OCI-LY7 (cell line): ENCODE data around the gene ARMH1. TPM values are rescaled to one million over a fixed set of nuclear protein-coding genes. Genes with fewer than 3 reads are reported as not detected.

Experiments used
- BruUV-seq: library from RNA; stranded (reverse); fragments of 400-500 nt; replicated peaks from 2 replicates; lab custom pipeline; 2021; lab: Mats Ljungman, UMichigan
- CTCF ChIA-PET: fragments of 300-600 bp; sonication (Branson Sonifier 250); formaldehyde crosslinking; loops from one replicate; lab custom pipeline; 2022; ENCODE audit warnings: antibody characterized with exemption; ENCODE audit not compliant: unreplicated experiment; lab: Charles Lee
- POLR2A ChIA-PET: fragments of 300-600 bp; sonication (Branson Sonifier 250); formaldehyde crosslinking; loops from one replicate; lab custom pipeline; 2022; ENCODE audit warnings: antibody characterized with exemption; lab: Charles Lee
- DNase-seq: peaks from one replicate; pipeline ENCODE4 v3.0.0-alpha.2; 2015; ENCODE audit warnings: low spot score
- H2AFZ ChIP-seq: fragments of 200-600 bp; sonication (generic), shearing (Covaris generic); 2 replicates; pipeline ENCODE4 v1.6.1; 2014; ENCODE audit warnings: mild to moderate bottlenecking, antibody characterized with exemption, low read length, moderate library complexity
- H3K27ac ChIP-seq: fragments of 200-600 bp; sonication (generic); 2 replicates; pipeline ENCODE4 v1.5.1; 2014; ENCODE audit warnings: mixed run types, low read depth, mild to moderate bottlenecking, moderate library complexity, low read length, inconsistent platforms; ENCODE audit not compliant: poor library complexity, severe bottlenecking
- H3K36me3 ChIP-seq: fragments of 200-600 bp; sonication (generic); 2 replicates; pipeline ENCODE4 v1.6.1; 2014; ENCODE audit warnings: mild to moderate bottlenecking, antibody characterized with exemption, low read length, moderate library complexity, mixed read lengths; ENCODE audit not compliant: insufficient read depth
- H3K4me1 ChIP-seq: fragments of 200-600 bp; sonication (generic); 2 replicates; pipeline ENCODE4 v1.5.1; 2014; ENCODE audit warnings: mild to moderate bottlenecking, low read length; ENCODE audit not compliant: insufficient read depth, poor library complexity, severe bottlenecking
- H3K4me2 ChIP-seq: fragments of 200-600 bp; sonication (generic); 2 replicates; pipeline ENCODE4 v1.6.1; 2014; ENCODE audit warnings: mild to moderate bottlenecking, low read length
- H3K4me3 ChIP-seq: fragments of 200-600 bp; sonication (generic); 2 replicates; pipeline ENCODE4 v1.5.1; 2014; ENCODE audit warnings: mild to moderate bottlenecking, low read depth, low read length; ENCODE audit not compliant: poor library complexity, severe bottlenecking
- H3K79me2 ChIP-seq: fragments of 200-600 bp; sonication (generic); 2 replicates; pipeline ENCODE4 v1.6.1; 2016; ENCODE audit warnings: low read depth, mild to moderate bottlenecking, low read length, moderate library complexity, mixed read lengths; ENCODE audit not compliant: insufficient read depth
- H3K9me2 ChIP-seq: fragments of 200-600 bp; sonication (generic); 2 replicates; pipeline ENCODE4 v1.6.1; 2016; ENCODE audit warnings: mild to moderate bottlenecking, low read length, mixed read lengths; ENCODE audit not compliant: insufficient read depth
- H3K9me3 ChIP-seq: fragments of 200-600 bp; sonication (generic); 2 replicates; pipeline ENCODE4 v1.6.1; 2014; ENCODE audit warnings: mild to moderate bottlenecking, mixed run types, low read length, mixed read lengths
- H4K20me1 ChIP-seq: fragments of 200-600 bp; sonication (generic); 2 replicates; pipeline ENCODE4 v1.6.1; 2014; ENCODE audit warnings: mild to moderate bottlenecking, antibody characterized with exemption, low read length, moderate library complexity, mixed read lengths; ENCODE audit not compliant: insufficient read depth
- CTCF ChIP-seq: fragments of 200-600 bp; sonication (generic); conservative IDR thresholded peaks from 2 replicates; pipeline ENCODE4 v1.5.1; 2014; ENCODE audit warnings: mild to moderate bottlenecking, antibody characterized with exemption, low read length, moderate library complexity, mixed read lengths
- EZH2phosphoT487 ChIP-seq: fragments of 200-600 bp; sonication (generic); IDR thresholded peaks from 2 replicates; pipeline ENCODE4 v1.6.1; 2018; ENCODE audit warnings: low read depth, borderline replicate concordance, mild to moderate bottlenecking, mixed run types, antibody characterized with exemption, low read length, moderate library complexity, mixed read lengths
- intact Hi-C: fragments of 100-400 bp; cut with micrococcal nuclease; formaldehyde crosslinking; loops from one replicate; pipeline ENCODE4 v1.10.0; 2022; ENCODE audit not compliant: unreplicated experiment
- total RNA-seq, 2 experiments: library from RNA; depleted of rRNA in 1 of 2; stranded (reverse); fragments of >200 nt in 1 of 2; shearing (Covaris generic) in 1 of 2; gene quantifications; 2 replicates each; pipeline ENCODE4 v1.2.3, GENCODE V29; 2014 to 2022

The ARMH1 gene
- total RNA-seq, 2 experiments from 2014 or later: 7.8 to 8.9 TPM

GRCh38 chr1:44648529-44649250 is 25.8 kb upstream of the ARMH1 start:
- no peaks in the 10 kb centered on the region for H3K9me3 ChIP-seq
- no peaks in the 10 kb centered on the region for H3K4me1 ChIP-seq
- no TSS peak for BruUV-seq
- ChIA-PET POLR2A (interaction anchor here (1.3 to 1.9 kb wide), 2 partner anchors 10 to 14 kb away, joined by 4 to 5 read pairs; no protein-coding TSS in a partner anchor), CTCF (no interaction called here)
- H4K20me1 ChIP-seq: no peaks in the 10 kb centered on the region
- H3K4me2 ChIP-seq: no peak overlapping the region
- no peak overlapping the region for H2AFZ ChIP-seq
- peaks cover 80% of the 10 kb centered on the region for H3K36me3 ChIP-seq
- no peak overlapping the region for H3K27ac ChIP-seq
- intact Hi-C loops: no loop called here
- no peaks in the 10 kb centered on the region for H3K79me2 ChIP-seq
- no peak for DNase-seq
- TF ChIP-seq EZH2phosphoT487 (no peak), CTCF (no peak)
- no peak overlapping the region for H3K4me3 ChIP-seq
- H3K9me2 ChIP-seq: no peaks in the 10 kb centered on the region

GRCh38 chr1:44649788-44650158 is 24.7 kb upstream of the ARMH1 start:
- CTCF ChIA-PET: no interaction called here
- H2AFZ ChIP-seq: no peak overlapping the region
- BruUV-seq: no TSS peak
- H4K20me1 ChIP-seq: no peaks in the 10 kb centered on the region
- POLR2A ChIA-PET: no interaction called here
- no peaks in the 10 kb centered on the region for H3K9me3 ChIP-seq
- DNase-seq: no peak
- H3K27ac ChIP-seq: no peak overlapping the region
- H3K79me2 ChIP-seq: no peaks in the 10 kb centered on the region
- intact Hi-C loops: loop anchor here (10.0 kb wide), 1 partner anchor 275 kb away; no protein-coding TSS in a partner anchor
- peaks cover 69% of the 10 kb centered on the region for H3K36me3 ChIP-seq
- no peaks in the 10 kb centered on the region for H3K4me1 ChIP-seq
- no peak overlapping the region for H3K4me3 ChIP-seq
- no peaks in the 10 kb centered on the region for H3K9me2 ChIP-seq
- TF ChIP-seq CTCF (no peak), EZH2phosphoT487 (no peak)
- H3K4me2 ChIP-seq: no peak overlapping the region
